Sigmoid colon (tissue), 4 donors: Measurements from ENCODE around the gene TRPM2.

Experiments used
- POLR2AphosphoS5 ChIP-seq, 4 donors: sonication (generic); formaldehyde crosslinking; IDR thresholded peaks; one replicate each; pipeline ENCODE4 v1.6.1; 2017; ENCODE audit warnings: antibody characterized with exemption in 4 of 4
- TF ChIP-seq, protein P1 (sequence below), 4 experiments: fragments of 450-650 bp in 3 of 4; fragments of 200-600 bp in 1 of 4; IDR thresholded peaks; one replicate each; pipeline ENCODE4 v1.5.1; 2016 to 2019; ENCODE audit warnings: antibody characterized with exemption in 4 of 4, mild to moderate bottlenecking in 3 of 4, moderate library complexity in 2 of 4

DNA sequence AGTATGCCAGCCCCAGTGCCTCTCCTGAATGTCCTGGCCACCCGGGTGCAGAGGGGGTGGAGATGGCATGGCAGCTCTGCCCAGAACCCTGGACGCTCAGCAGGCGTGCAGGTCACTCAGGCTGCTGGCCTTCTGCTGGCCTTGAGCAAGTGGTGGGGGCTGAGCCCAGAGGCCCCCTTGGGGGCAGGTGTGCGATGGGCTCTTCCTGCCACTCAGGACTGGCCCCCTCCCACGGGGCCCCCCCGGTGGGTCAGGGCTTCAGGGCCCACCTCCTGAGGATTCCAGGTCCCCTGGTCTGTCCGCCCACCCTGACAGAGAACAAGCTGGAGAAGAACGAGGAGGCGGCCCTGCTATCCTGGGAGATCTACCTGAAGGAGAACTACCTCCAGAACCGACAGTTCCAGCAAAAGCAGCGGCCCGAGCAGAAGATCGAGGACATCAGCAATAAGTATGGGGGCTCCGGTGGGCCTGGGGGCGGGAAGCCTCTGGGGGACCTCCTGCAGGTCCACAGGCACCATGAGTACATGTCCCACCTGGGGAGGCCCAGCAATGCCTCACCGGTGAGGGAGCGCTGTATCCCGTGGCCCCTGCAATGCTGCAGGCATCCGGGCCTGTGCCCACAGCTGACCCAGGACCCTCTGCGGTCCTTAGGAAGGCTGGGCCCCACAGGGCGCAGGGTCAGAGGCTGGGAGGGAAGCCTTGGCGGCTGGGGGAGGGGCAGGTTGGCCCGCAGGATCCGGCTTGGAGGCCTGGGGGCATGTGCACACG is 64.9 kb downstream of the TRPM2 start:
- TF ChIP-seq, protein P1, sequence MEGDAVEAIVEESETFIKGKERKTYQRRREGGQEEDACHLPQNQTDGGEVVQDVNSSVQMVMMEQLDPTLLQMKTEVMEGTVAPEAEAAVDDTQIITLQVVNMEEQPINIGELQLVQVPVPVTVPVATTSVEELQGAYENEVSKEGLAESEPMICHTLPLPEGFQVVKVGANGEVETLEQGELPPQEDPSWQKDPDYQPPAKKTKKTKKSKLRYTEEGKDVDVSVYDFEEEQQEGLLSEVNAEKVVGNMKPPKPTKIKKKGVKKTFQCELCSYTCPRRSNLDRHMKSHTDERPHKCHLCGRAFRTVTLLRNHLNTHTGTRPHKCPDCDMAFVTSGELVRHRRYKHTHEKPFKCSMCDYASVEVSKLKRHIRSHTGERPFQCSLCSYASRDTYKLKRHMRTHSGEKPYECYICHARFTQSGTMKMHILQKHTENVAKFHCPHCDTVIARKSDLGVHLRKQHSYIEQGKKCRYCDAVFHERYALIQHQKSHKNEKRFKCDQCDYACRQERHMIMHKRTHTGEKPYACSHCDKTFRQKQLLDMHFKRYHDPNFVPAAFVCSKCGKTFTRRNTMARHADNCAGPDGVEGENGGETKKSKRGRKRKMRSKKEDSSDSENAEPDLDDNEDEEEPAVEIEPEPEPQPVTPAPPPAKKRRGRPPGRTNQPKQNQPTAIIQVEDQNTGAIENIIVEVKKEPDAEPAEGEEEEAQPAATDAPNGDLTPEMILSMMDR (IDR thresholded peaks at IDR 0.05) = no peak
- TF ChIP-seq POLR2AphosphoS5 (IDR thresholded peaks at IDR 0.05) = no peak
